ENCODE measurements around the gene ADAM33.

DNA sequence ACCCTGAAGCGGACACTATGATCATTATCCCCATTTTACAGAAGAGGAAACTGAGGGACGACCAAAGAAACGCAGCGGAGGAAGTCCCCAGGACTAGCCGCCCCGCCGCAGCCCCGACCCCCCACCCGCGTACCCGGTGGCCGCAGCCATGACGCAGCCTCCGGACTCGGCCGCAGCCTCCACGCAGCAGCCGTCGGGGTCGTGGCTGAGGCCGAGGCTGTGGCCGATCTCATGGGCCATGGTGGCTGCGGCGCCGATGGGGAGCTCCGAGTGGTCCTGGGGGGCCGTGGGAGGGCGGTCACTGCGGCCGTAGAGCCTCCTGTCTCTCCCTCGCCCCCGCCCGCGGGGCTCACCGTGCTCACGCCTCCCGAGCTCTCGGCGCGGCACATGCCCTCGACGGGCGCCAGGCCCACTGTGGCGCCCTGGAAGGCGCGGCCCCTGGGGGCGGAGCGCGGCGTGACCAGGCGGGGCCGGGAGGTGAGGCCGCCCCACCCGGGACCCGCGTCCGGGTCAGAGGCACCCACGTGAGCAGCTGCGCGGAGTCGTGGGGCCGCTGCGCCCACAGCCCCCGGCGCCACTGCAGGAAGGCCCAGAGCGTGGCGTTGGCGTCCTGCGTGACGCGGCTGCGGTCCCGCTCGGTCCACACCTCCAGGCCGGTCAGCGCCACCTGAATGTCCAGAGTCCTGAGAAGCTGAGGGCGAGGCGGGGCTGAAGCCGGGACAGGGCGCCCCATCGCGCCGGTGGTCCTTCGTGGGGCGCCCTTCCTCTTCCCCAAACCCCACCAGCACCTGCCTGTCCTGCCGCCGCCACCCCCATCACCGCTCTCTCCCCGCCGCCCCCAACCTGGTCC, 8.4 kb downstream of the ADAM33 start:
- TF ChIP-seq, protein P1, sequence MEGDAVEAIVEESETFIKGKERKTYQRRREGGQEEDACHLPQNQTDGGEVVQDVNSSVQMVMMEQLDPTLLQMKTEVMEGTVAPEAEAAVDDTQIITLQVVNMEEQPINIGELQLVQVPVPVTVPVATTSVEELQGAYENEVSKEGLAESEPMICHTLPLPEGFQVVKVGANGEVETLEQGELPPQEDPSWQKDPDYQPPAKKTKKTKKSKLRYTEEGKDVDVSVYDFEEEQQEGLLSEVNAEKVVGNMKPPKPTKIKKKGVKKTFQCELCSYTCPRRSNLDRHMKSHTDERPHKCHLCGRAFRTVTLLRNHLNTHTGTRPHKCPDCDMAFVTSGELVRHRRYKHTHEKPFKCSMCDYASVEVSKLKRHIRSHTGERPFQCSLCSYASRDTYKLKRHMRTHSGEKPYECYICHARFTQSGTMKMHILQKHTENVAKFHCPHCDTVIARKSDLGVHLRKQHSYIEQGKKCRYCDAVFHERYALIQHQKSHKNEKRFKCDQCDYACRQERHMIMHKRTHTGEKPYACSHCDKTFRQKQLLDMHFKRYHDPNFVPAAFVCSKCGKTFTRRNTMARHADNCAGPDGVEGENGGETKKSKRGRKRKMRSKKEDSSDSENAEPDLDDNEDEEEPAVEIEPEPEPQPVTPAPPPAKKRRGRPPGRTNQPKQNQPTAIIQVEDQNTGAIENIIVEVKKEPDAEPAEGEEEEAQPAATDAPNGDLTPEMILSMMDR (IDR thresholded peaks at IDR 0.05), result no peak
- TF ChIP-seq POLR2A (IDR thresholded peaks at IDR 0.05), result no peak
- TF ChIP-seq POLR2AphosphoS5 (IDR thresholded peaks at IDR 0.05), result no peak
